Erythroblast (primary cell): Measurements from ENCODE around the gene FASTKD1.

Source experiments
- GATA1 ChIP-seq: IDR thresholded peaks from 2 replicates; pipeline ENCODE4 v1.6.1; 2011; ENCODE audit warnings: low read depth, mild to moderate bottlenecking, control low read depth, low read length, moderate library complexity
- POLR2A ChIP-seq: IDR thresholded peaks from 2 replicates; pipeline ENCODE4 v1.6.1; 2011; ENCODE audit warnings: mild to moderate bottlenecking, low read length

DNA sequence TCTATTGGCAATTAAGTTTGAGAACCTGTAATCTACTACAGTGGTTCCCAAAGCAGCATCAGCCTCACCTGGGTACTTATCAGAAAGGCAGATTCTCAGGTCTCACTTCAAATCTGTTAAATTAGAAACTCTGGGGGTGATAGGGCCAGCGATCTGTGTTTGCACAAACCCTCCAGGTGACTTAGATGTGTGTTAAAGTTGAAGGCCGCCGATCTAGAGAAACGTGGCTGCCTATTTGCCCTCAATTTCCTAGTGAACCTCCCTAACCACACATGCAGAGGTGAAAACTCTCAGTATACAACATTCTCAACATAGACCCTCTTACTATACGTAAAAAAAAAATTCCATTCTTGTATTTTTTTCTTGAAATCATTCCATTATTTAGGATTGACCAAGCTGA is 50.0 kb downstream of the FASTKD1 start:
- TF ChIP-seq POLR2A (no peak), GATA1 (no peak)
